Activated naive CD4-positive, alpha-beta T cell treated with anti-CD3 and anti-CD28 coated beads for 36 hours (primary cell): Measurements from ENCODE around the gene KLHL29. TPM values are rescaled to one million over a fixed set of nuclear protein-coding genes. Genes with fewer than 3 reads are reported as not detected.
A peak's percentile ranks its signal among the peaks of the same experiment; 100 is the strongest.

ENCODE experiments used
- CTCF ChIA-PET: fragments of 350-600 bp; sonication (Branson Sonifier 250); formaldehyde crosslinking; loops from one replicate; lab custom pipeline; 2021; ENCODE audit warnings: antibody characterized with exemption; lab: Charles Lee
- DNase-seq: peaks from one replicate; pipeline ENCODE4 v3.0.0-alpha.2; 2020
- H3K27ac Mint-ChIP-seq: one replicate; pipeline ENCODE4 v1.8.0; 2021; ENCODE audit warnings: mild to moderate bottlenecking, mixed read lengths
- H3K27me3 Mint-ChIP-seq: one replicate; pipeline ENCODE4 v1.8.0; 2021; ENCODE audit warnings: low read depth, mixed read lengths
- H3K36me3 Mint-ChIP-seq: one replicate; pipeline ENCODE4 v1.8.0; 2021; ENCODE audit warnings: low read depth, mixed read lengths
- H3K4me1 Mint-ChIP-seq: one replicate; pipeline ENCODE4 v1.8.0; 2021; ENCODE audit warnings: low read depth, mixed read lengths
- H3K4me3 Mint-ChIP-seq: one replicate; pipeline ENCODE4 v1.8.0; 2021; ENCODE audit warnings: mild to moderate bottlenecking, moderate library complexity, mixed read lengths
- H3K9me3 Mint-ChIP-seq: one replicate; pipeline ENCODE4 v1.8.0; 2021; ENCODE audit warnings: mixed read lengths
- intact Hi-C: fragments of 100-400 bp; cut with micrococcal nuclease; formaldehyde crosslinking; loops from one replicate; pipeline ENCODE4 v1.15.1; 2023
- total RNA-seq, 2 experiments: library from RNA; stranded (reverse); gene quantifications; one replicate each; pipeline ENCODE4 v1.2.3, GENCODE V29; 2021

The KLHL29 gene
- total RNA-seq, 2 experiments from 2014 or later, result 2.4 to 2.9 TPM

DNA sequence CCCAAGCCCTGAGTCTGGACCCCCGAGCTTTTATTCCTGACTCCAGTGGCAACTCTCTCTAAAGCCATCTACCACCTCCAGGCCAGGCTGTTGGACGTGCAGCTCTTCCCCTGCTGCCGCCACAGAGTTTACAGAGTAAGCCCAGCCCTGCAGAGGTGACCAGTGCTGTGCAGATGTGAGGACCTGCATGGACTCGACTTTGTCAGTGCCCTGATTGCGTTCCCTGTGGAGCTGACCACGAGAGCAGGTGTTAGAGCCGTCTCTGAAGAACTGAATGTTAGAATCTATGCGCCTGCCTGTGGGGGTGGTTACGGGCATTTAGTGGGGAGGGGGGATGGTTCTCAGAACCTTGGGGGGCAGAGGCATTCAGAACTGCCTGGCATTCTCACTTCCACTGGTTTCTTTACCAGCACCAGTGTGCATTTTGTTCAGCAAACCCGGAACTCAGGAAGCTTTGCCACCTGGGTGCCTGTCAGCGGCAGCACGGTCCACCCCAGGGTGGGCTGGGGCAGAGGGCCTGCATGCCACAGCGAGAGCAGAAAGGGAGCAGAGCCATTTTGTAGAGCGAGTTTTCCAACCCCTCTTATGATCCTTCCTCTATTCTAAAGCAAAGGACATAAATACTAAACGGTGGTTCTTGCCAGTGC lies 137.9 kb downstream of the KLHL29 start:
- H3K4me3 Mint-ChIP-seq, result no peak overlapping the region
- CTCF ChIA-PET, result no interaction called here
- H3K4me1 Mint-ChIP-seq, result peaks cover 10% of the 10 kb centered on the region
- H3K9me3 Mint-ChIP-seq, result no peaks in the 10 kb centered on the region
- no peak overlapping the region for H3K27ac Mint-ChIP-seq
- no peaks in the 10 kb centered on the region for H3K27me3 Mint-ChIP-seq
- H3K36me3 Mint-ChIP-seq, result no peaks in the 10 kb centered on the region
- intact Hi-C loops, result no loop called here
- no peak for DNase-seq

- Mint-ChIP-seq H3K4me1 (peaks cover 10% of the 10 kb centered on the region), H3K27me3 (no peaks in the 10 kb centered on the region), H3K36me3 (no peaks in the 10 kb centered on the region), H3K9me3 (no peaks in the 10 kb centered on the region), H3K4me3 (no peak overlapping the region), H3K27ac (no peak overlapping the region)
- CTCF ChIA-PET, result no interaction called here
- intact Hi-C loops, result no loop called here
- no peak for DNase-seq
Observed at GRCh38 chr2:23523373-23524260, 138.6 kb downstream of the KLHL29 start.

DNA sequence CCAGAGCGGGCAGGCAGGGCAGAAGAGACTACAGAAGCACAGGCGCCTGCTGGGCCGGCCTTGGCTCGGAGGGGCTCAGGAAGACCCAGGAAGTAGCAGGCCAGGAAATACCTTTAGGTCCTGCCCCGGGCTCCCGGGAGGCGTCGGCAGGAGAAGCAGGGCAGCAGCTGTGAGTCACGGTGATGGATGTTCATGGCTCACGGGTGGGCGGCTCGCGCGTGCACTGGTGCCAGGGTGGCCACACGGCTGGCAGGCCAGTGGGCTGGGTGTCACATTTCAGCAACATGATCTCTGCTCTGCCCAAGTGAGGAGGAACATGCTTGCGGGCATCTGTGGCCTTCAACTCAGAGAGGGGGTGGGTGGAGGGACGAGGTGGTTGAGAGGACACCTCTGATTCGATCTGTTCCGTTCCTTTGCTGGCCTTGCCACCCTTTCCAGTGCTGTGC lies 139.3 kb downstream of the KLHL29 start:
- H3K9me3 Mint-ChIP-seq, result no peaks in the 10 kb centered on the region
- no peak for DNase-seq
- H3K27ac Mint-ChIP-seq, result no peak overlapping the region
- H3K4me3 Mint-ChIP-seq, result no peak overlapping the region
- H3K36me3 Mint-ChIP-seq, result no peaks in the 10 kb centered on the region
- CTCF ChIA-PET, result interaction anchor here (0.7 kb wide), 1 partner anchor 10 kb away, joined by 3 read pairs; no protein-coding TSS in a partner anchor
- intact Hi-C loops, result no loop called here
- no peaks in the 10 kb centered on the region for H3K27me3 Mint-ChIP-seq
- H3K4me1 Mint-ChIP-seq, result peaks cover 10% of the 10 kb centered on the region

DNA sequence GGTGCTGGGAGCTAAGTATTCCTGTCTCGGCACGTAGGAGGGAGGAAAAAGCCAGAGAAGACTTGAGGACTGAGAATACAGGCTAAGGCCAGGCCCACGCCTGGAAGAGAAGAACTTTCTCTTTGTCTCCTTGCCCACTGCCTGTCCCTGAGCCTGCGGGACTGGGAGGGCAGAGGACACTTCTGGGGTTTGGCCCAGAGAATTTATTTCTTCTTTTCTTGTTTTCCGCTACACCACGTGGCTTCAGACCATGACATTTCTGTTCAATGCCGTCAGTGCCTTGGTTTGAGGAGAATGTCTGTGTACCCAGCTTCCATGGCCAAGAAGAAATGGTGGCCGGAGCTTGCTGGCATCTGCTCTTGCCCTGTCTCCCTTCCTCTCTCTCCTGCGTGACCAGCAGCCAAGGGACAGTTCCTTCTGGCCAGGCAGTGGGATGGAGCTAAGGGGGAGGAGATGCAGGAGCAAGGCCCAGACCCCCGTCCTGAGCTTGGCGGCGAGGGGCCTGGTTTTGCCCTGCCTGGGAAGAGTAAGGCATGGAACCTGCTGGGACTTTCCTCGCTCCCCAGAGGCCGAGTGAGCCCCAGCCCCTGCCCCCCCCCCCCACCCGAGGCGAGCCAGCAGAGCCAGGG lies 140.3 kb downstream of the KLHL29 start:
- intact Hi-C loops, result no loop called here
- no peak overlapping the region for H3K27ac Mint-ChIP-seq
- H3K9me3 Mint-ChIP-seq, result no peaks in the 10 kb centered on the region
- no peaks in the 10 kb centered on the region for H3K27me3 Mint-ChIP-seq
- H3K36me3 Mint-ChIP-seq, result no peaks in the 10 kb centered on the region
- peaks cover 10% of the 10 kb centered on the region for H3K4me1 Mint-ChIP-seq
- H3K4me3 Mint-ChIP-seq, result no peak overlapping the region
- CTCF ChIA-PET, result interaction anchor here (0.7 kb wide), 1 partner anchor 11 kb away, joined by 3 read pairs; no protein-coding TSS in a partner anchor
- no peak for DNase-seq

DNA sequence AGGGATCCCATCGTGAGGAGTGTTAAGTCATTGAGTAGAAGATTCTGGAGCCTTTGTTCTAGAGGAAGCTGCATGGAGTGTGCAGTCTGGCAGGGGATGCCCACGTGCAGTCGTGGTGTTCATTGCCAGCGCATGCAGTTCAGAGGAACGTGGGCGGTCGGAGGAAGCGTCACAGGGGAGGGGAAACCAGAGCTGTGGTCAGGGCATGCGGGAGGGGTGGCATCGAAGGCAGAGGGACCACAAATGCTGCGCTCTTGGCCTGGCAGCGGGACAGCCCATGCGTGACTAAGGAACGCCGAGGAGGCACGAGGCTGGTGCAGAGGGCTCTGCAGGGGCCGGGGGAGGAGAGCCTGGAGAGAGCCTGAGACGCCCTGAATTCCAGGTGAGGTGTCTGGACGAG lies 141.1 kb downstream of the KLHL29 start:
- H3K4me3 Mint-ChIP-seq, result no peak overlapping the region
- H3K4me1 Mint-ChIP-seq, result peaks cover 14% of the 10 kb centered on the region
- no peak overlapping the region for H3K27ac Mint-ChIP-seq
- DNase-seq, result peak; percentile 70
- H3K9me3 Mint-ChIP-seq, result no peaks in the 10 kb centered on the region
- no peaks in the 10 kb centered on the region for H3K36me3 Mint-ChIP-seq
- H3K27me3 Mint-ChIP-seq, result no peaks in the 10 kb centered on the region
- intact Hi-C loops, result no loop called here
- CTCF ChIA-PET, result interaction anchor here (0.7 to 1.1 kb wide), 2 partner anchors 146 to 342 kb away, joined by 3 to 4 read pairs; no protein-coding TSS in a partner anchor

- no peak overlapping the region for H3K27ac Mint-ChIP-seq
Observed at GRCh38 chr2:23526835-23527790, 142.1 kb downstream of the KLHL29 start.

DNA sequence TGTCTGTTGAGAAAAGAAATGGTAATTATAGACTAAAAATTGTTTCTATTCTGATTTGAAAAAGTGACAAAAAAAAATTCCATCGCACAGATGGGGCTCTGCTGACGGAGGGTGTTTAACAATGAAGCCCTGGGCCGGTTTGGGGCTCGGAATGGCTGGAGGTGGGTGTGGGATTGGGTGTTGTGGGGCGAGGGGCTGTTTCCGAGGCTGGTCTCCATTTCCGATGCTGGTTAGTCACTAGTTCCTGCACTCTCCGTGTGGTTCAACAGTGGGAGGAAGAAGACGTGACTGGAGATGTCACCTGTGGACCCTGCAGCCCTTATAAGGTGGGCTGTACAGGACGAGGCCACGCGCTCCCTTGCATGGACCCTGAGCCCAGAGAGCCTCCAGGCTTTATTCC lies 143.2 kb downstream of the KLHL29 start:
- no peak for DNase-seq
- CTCF ChIA-PET, result no interaction called here
- H3K27ac Mint-ChIP-seq, result no peak overlapping the region
- no peaks in the 10 kb centered on the region for H3K36me3 Mint-ChIP-seq
- no peaks in the 10 kb centered on the region for H3K9me3 Mint-ChIP-seq
- H3K4me3 Mint-ChIP-seq, result no peak overlapping the region
- H3K27me3 Mint-ChIP-seq, result no peaks in the 10 kb centered on the region
- intact Hi-C loops, result no loop called here
- peaks cover 29% of the 10 kb centered on the region for H3K4me1 Mint-ChIP-seq

More at GRCh38 chr2:23526835-23527790, 142.1 kb downstream of the KLHL29 start:
- CTCF ChIA-PET, result interaction anchor here (0.7 to 1.1 kb wide), 2 partner anchors 145 to 343 kb away, joined by 3 to 4 read pairs; no protein-coding TSS in a partner anchor
- Mint-ChIP-seq H3K4me3 (no peak overlapping the region), H3K36me3 (no peaks in the 10 kb centered on the region), H3K4me1 (peaks cover 21% of the 10 kb centered on the region), H3K9me3 (no peaks in the 10 kb centered on the region), H3K27me3 (no peaks in the 10 kb centered on the region)
- intact Hi-C loops, result no loop called here
- DNase-seq, result no peak

DNA sequence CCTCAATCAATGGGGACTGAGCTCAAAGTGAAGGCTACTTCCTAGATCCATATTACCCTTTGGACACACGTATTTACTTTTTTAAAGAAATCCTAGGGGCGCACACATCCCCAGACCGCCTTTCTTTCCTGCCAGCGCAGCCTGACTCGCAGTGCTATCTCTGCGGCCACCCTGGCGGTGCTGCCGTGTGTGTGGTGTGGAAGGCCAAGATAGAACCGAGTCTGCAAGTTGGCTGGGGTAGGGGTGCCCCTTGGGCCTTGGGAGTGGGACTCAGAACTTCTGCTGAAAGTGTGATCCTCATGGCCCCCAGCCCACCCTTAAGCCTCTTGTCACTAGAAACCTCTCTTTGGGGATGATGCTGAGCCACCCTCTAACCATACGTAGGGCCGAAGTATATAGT lies 143.7 kb downstream of the KLHL29 start:
- intact Hi-C loops, result no loop called here
- no peaks in the 10 kb centered on the region for H3K27me3 Mint-ChIP-seq
- no peak for DNase-seq
- CTCF ChIA-PET, result no interaction called here
- no peak overlapping the region for H3K27ac Mint-ChIP-seq
- H3K36me3 Mint-ChIP-seq, result no peaks in the 10 kb centered on the region
- H3K4me3 Mint-ChIP-seq, result no peak overlapping the region
- peaks cover 33% of the 10 kb centered on the region for H3K4me1 Mint-ChIP-seq
- H3K9me3 Mint-ChIP-seq, result no peaks in the 10 kb centered on the region

DNA sequence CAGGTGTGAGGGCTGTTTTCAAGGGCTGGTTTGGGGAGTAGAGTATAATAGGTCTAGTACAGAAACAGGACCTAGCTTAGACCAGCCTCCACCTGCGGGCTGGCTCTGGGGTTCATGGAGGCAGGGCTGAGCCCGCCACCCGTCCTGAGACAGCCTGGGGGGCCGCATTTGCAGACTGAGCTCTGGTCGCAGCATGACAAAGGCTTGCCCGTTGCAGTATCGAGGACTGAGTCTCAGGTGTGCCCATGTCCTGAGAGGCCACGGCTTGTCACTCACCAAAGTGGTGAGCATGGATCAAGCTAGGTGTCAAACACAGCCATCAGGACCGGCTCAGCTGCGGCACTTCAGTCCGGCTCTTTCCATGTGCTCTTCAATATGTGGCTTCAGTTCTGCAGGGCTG lies 144.7 kb downstream of the KLHL29 start:
- Mint-ChIP-seq H3K36me3 (no peaks in the 10 kb centered on the region), H3K27me3 (no peaks in the 10 kb centered on the region), H3K9me3 (no peaks in the 10 kb centered on the region), H3K4me3 (no peak overlapping the region), H3K27ac (no peak overlapping the region), H3K4me1 (peaks cover 40% of the 10 kb centered on the region)
- intact Hi-C loops, result no loop called here
- DNase-seq, result no peak
- CTCF ChIA-PET, result interaction anchor here (1.0 kb wide), 1 partner anchor 69 kb away, joined by 3 read pairs; no protein-coding TSS in a partner anchor

DNA sequence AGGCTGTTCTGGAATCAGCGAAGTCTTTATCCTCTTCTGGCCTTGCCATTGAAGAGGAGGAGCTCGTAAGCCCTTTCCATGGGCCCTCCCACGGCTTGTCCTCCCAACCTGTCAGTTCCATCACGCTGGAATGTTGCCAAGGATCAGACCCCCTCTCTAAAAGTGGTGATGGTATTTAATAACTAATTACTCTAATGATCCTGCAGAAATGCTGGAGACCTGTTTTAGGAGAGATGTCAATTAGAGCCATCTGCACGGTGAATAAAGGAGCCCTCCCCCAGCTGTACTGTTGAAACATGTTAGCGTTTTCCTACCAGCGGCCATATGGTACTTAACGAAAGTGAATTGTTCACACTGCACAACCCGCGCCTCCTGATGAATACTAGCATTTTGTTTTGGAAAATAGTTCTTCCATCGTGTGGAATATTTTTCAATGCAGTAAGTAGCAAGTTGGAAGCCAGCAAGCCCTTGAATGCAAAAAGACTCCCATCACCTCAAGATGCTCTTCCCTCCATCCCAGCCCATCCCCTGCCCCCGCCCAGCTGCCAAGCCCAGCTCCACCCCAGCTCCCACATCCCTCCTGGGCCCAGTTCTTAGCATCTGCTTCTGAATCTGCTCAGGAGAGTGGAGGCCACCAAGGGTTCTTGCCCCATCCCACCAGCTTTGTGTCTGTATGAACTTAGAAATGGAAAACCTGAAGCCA lies 145.4 kb downstream of the KLHL29 start:
- Mint-ChIP-seq H3K36me3 (no peaks in the 10 kb centered on the region), H3K27me3 (no peaks in the 10 kb centered on the region), H3K9me3 (no peaks in the 10 kb centered on the region), H3K27ac (no peak overlapping the region), H3K4me3 (no peak overlapping the region), H3K4me1 (peaks cover 46% of the 10 kb centered on the region)
- no peak for DNase-seq
- intact Hi-C loops, result no loop called here
- CTCF ChIA-PET, result interaction anchor here (1.0 kb wide), 1 partner anchor 70 kb away, joined by 3 read pairs; no protein-coding TSS in a partner anchor

GRCh38 chr2:23530909-23531276 lies 145.9 kb downstream of the KLHL29 start:
- CTCF ChIA-PET, result no interaction called here
- Mint-ChIP-seq H3K9me3 (no peaks in the 10 kb centered on the region), H3K4me3 (no peak overlapping the region), H3K27ac (no peak overlapping the region), H3K4me1 (peaks cover 48% of the 10 kb centered on the region), H3K27me3 (no peaks in the 10 kb centered on the region), H3K36me3 (no peaks in the 10 kb centered on the region)
- DNase-seq, result no peak
- intact Hi-C loops, result no loop called here
